HG03575 (cell line): ENCODE data around the gene PRSS36.
A peak's percentile ranks its signal among the peaks of the same experiment; 100 is the strongest.
"Not testable (repeated sequence)": the region's sequence is repeated elsewhere in the genome, so short reads cannot be mapped to it uniquely, and the experiment has no call there.

Experiments used
- ATAC-seq: cut with Tn5 transposase; IDR thresholded peaks from one replicate; pipeline ENCODE4 v1.9.1; 2021; ENCODE audit not compliant: unreplicated experiment, insufficient number of reproducible peaks, low FRiP score; ENCODE audit errors: extremely low read depth

PRSS36 gene

GRCh38 chr16:31144418-31144817 lies 5.4 kb downstream of the PRSS36 start:
- ATAC-seq: not testable (repeated sequence)

- ATAC-seq: no peak
Measured at GRCh38 chr16:31143694-31144148, 6.1 kb downstream of the PRSS36 start.

GRCh38 chr16:31143011-31143693 lies 6.7 kb downstream of the PRSS36 start:
- ATAC-seq: no peak

GRCh38 chr16:31142109-31143010 lies 7.5 kb downstream of the PRSS36 start:
- ATAC-seq: peak; percentile 28

GRCh38 chr16:31141489-31142108 lies 8.3 kb downstream of the PRSS36 start:
- ATAC-seq: no peak

- not testable (repeated sequence) for ATAC-seq
Measured at GRCh38 chr16:31141071-31141469, 8.8 kb downstream of the PRSS36 start.

GRCh38 chr16:31138621-31139578 lies 11.0 kb downstream of the PRSS36 start:
- ATAC-seq: no peak

- not testable (repeated sequence) for ATAC-seq
Measured at GRCh38 chr16:31136822-31137499, 12.9 kb downstream of the PRSS36 start.

- no peak for ATAC-seq
Measured at GRCh38 chr16:31136287-31136662, 13.6 kb downstream of the PRSS36 start.

GRCh38 chr16:31135535-31136286 lies 14.2 kb downstream of the PRSS36 start, which contains the start of gene PRSS8:
Gene PRSS8, minus strand, starts transcription at chr16:31135727. Its CDS starts 229 bp downstream, at chr16:31135498.
- no peak for ATAC-seq

- no peak for ATAC-seq
Measured at GRCh38 chr16:31134625-31135534, 15.0 kb downstream of the PRSS36 start.

GRCh38 chr16:31134091-31134571 lies 15.7 kb downstream of the PRSS36 start:
- no peak for ATAC-seq

- ATAC-seq: no peak
Measured at GRCh38 chr16:31133046-31133501, 16.8 kb downstream of the PRSS36 start.

GRCh38 chr16:31132303-31132979 lies 17.4 kb downstream of the PRSS36 start:
- no peak for ATAC-seq

GRCh38 chr16:31131841-31132271 lies 18.0 kb downstream of the PRSS36 start:
- ATAC-seq: no peak

- no peak for ATAC-seq
Measured at GRCh38 chr16:31131416-31131815, 18.4 kb downstream of the PRSS36 start.
